DND-41 (cell line): ENCODE results near the gene COX6A1.
A peak's percentile ranks its signal among the peaks of the same experiment; 100 is the strongest.

ENCODE experiments used
- ATAC-seq: fragments of 200-7000 bp; cut with Tn5 transposase; 3 replicates; pipeline ENCODE4 v1.9.1; 2021; ENCODE audit warnings: low read depth; ENCODE audit not compliant: insufficient read depth
- DNase-seq: peaks from one replicate; pipeline ENCODE4 v3.0.0-alpha.2; 2020
- H2AFZ ChIP-seq: 2 replicates; pipeline ENCODE4 v1.6.0; 2012; ENCODE audit warnings: low read depth, low read length
- H3K27ac ChIP-seq: 2 replicates; pipeline ENCODE4 v1.5.1; 2012; ENCODE audit warnings: low read length, inconsistent platforms
- H3K27me3 ChIP-seq: fragments of 200-600 bp; sonication (generic); 2 replicates; pipeline ENCODE4 v1.6.0; 2012; ENCODE audit warnings: low read length, mild to moderate bottlenecking, inconsistent platforms; ENCODE audit not compliant: insufficient read depth, poor library complexity
- H3K36me3 ChIP-seq: 2 replicates; pipeline ENCODE4 v1.5.1; 2012; ENCODE audit warnings: low read length, inconsistent platforms; ENCODE audit not compliant: insufficient read depth
- H3K4me1 ChIP-seq: 2 replicates; pipeline ENCODE4 v1.5.1; 2012; ENCODE audit warnings: mild to moderate bottlenecking, low read length; ENCODE audit not compliant: insufficient read depth
- H3K4me2 ChIP-seq: 2 replicates; pipeline ENCODE4 v1.6.0; 2012; ENCODE audit warnings: mild to moderate bottlenecking, moderate library complexity, low read length, inconsistent platforms; ENCODE audit not compliant: insufficient read depth
- H3K4me3 ChIP-seq, 2 experiments: fragments of 200-600 bp in 1 of 2; shearing (Covaris generic) in 1 of 2; 2 replicates each; pipeline ENCODE4 v1.5.1; 2012 to 2016; ENCODE audit warnings: inconsistent platforms in 2 of 2, low read length in 2 of 2, mild to moderate bottlenecking in 2 of 2, low read depth in 1 of 2, moderate library complexity in 1 of 2
- H3K79me2 ChIP-seq: 2 replicates; pipeline ENCODE4 v1.6.0; 2012; ENCODE audit warnings: low read length, inconsistent platforms; ENCODE audit not compliant: insufficient read depth
- H3K9ac ChIP-seq: 2 replicates; pipeline ENCODE4 v1.6.0; 2012; ENCODE audit warnings: low read depth, mild to moderate bottlenecking, inconsistent platforms, low read length, moderate library complexity
- H3K9me3 ChIP-seq: 2 replicates; pipeline ENCODE4 v1.5.1; 2012; ENCODE audit warnings: low read length, moderate library complexity, mild to moderate bottlenecking, inconsistent platforms; ENCODE audit not compliant: insufficient read depth, severe bottlenecking
- H4K20me1 ChIP-seq: 2 replicates; pipeline ENCODE4 v1.6.0; 2012; ENCODE audit warnings: low read length; ENCODE audit not compliant: insufficient read depth
- CTCF ChIP-seq: IDR thresholded peaks from 2 replicates; pipeline ENCODE4 v1.5.1; 2012; ENCODE audit warnings: borderline replicate concordance, low read length, moderate library complexity, mild to moderate bottlenecking; ENCODE audit not compliant: poor library complexity, severe bottlenecking; ENCODE audit errors: extremely low read depth
- EZH2 ChIP-seq: IDR thresholded peaks from 3 replicates; pipeline ENCODE4 v1.6.1; 2012; ENCODE audit warnings: borderline replicate concordance, low read depth, mild to moderate bottlenecking, moderate library complexity, low read length, inconsistent platforms; ENCODE audit not compliant: severe bottlenecking

COX6A1 gene

GRCh38 chr12:120437735-120438494 lies at the start of gene COX6A1:
TSS of gene COX6A1 (plus strand) at chr12:120438113. CDS start at chr12:120438127, 14 bp downstream.
- H3K9me3 ChIP-seq, result no peaks in the 10 kb centered on the region
- peak within 1 kb of the TSS; percentile 96 for H3K4me2 ChIP-seq
- ATAC-seq, result peak; percentile 98
- no peaks in the 10 kb centered on the region for H3K27me3 ChIP-seq
- H3K9ac ChIP-seq, result peak within 1 kb of the TSS; percentile 56
- DNase-seq, result peak; percentile 99
- H3K4me1 ChIP-seq, result peaks cover 25% of the 10 kb centered on the region
- peak within 1 kb of the TSS; percentile 78 for H2AFZ ChIP-seq
- peaks cover 17% of the 10 kb centered on the region for H4K20me1 ChIP-seq
- peaks cover 34% of the 10 kb centered on the region for H3K36me3 ChIP-seq
- H3K4me3 ChIP-seq, result peak within 1 kb of the TSS; percentile 44 to 76
- H3K79me2 ChIP-seq, result peaks cover 42% of the 10 kb centered on the region
- peak within 1 kb of the TSS; percentile 68 for H3K27ac ChIP-seq
- TF ChIP-seq EZH2, result no peak
- peak; percentile 15 for TF ChIP-seq CTCF

GRCh38 chr12:120388691-120389481 lies 49.0 kb upstream of the COX6A1 start:
- no peak overlapping the region for H3K4me3 ChIP-seq

GRCh38 chr12:120390540-120391120 lies 47.3 kb upstream of the COX6A1 start:
- no peaks in the 10 kb centered on the region for H3K4me1 ChIP-seq
- no peaks in the 10 kb centered on the region for H3K9me3 ChIP-seq
- no peaks in the 10 kb centered on the region for H3K27me3 ChIP-seq
- H3K79me2 ChIP-seq, result no peaks in the 10 kb centered on the region
- DNase-seq (no peak), ATAC-seq (no peak)
- no peaks in the 10 kb centered on the region for H4K20me1 ChIP-seq
- H3K9ac ChIP-seq, result no peak overlapping the region
- no peaks in the 10 kb centered on the region for H3K36me3 ChIP-seq
- no peak overlapping the region for H3K4me2 ChIP-seq
- H2AFZ ChIP-seq, result no peak overlapping the region
- TF ChIP-seq EZH2 (no peak), CTCF (no peak)
- no peak overlapping the region for H3K27ac ChIP-seq
- H3K4me3 ChIP-seq, result no peak overlapping the region

More at GRCh38 chr12:120388691-120389481, 49.0 kb upstream of the COX6A1 start:
- H2AFZ ChIP-seq, result no peak overlapping the region
- no peak overlapping the region for H3K27ac ChIP-seq
- H3K36me3 ChIP-seq, result no peaks in the 10 kb centered on the region
- DNase-seq, result no peak
- H3K9me3 ChIP-seq, result no peaks in the 10 kb centered on the region
- no peaks in the 10 kb centered on the region for H4K20me1 ChIP-seq
- H3K27me3 ChIP-seq, result no peaks in the 10 kb centered on the region
- no peak for ATAC-seq
- H3K9ac ChIP-seq, result no peak overlapping the region
- TF ChIP-seq CTCF, result no peak
- TF ChIP-seq EZH2, result no peak
- no peak overlapping the region for H3K4me2 ChIP-seq
- H3K4me1 ChIP-seq, result no peaks in the 10 kb centered on the region
- no peaks in the 10 kb centered on the region for H3K79me2 ChIP-seq
